ENCODE data around the gene PHAF1.
A peak's percentile ranks its signal among the peaks of the same experiment; 100 is the strongest.

PHAF1 gene

GRCh38 chr16:67164599-67165061, 54.9 kb downstream of the PHAF1 start, which contains the start of gene HSF4:
Gene HSF4, plus strand, starts transcription at chr16:67164745. Its CDS starts 67 bp downstream, at chr16:67164812.
- DNase-seq: no peak

- no peak for DNase-seq
Observed at GRCh38 chr16:67165121-67166078, 55.7 kb downstream of the PHAF1 start.

GRCh38 chr16:67166110-67166547, 56.4 kb downstream of the PHAF1 start:
- DNase-seq: no peak

- DNase-seq: no peak
Observed at GRCh38 chr16:67166598-67167168, 56.9 kb downstream of the PHAF1 start.

- DNase-seq: no peak
Observed at GRCh38 chr16:67167588-67167987, 57.8 kb downstream of the PHAF1 start.

- no peak for DNase-seq
Observed at GRCh38 chr16:67169011-67169451, 59.3 kb downstream of the PHAF1 start.

- peak in 1 of 2 experiments; percentile 21 for DNase-seq
Observed at GRCh38 chr16:67169642-67170167, 60.0 kb downstream of the PHAF1 start.

GRCh38 chr16:67170168-67170948, 60.6 kb downstream of the PHAF1 start, which contains the start of gene NOL3:
Gene NOL3, plus strand, starts transcription at chr16:67170538.
- no peak for DNase-seq

- no peak for DNase-seq
Observed at GRCh38 chr16:67170949-67171649, 61.4 kb downstream of the PHAF1 start.

- no peak for DNase-seq
Observed at GRCh38 chr16:67173323-67173722, 63.6 kb downstream of the PHAF1 start.

- DNase-seq: peak; percentile 54 to 71
Observed at GRCh38 chr16:67173808-67174705, 64.3 kb downstream of the PHAF1 start.

- no peak for DNase-seq
Observed at GRCh38 chr16:67174706-67175231, 65.0 kb downstream of the PHAF1 start.

- DNase-seq: no peak
Observed at GRCh38 chr16:67176662-67177061, 66.9 kb downstream of the PHAF1 start.

- DNase-seq: peak; percentile 37 to 55
Observed at GRCh38 chr16:67177743-67178699, 68.3 kb downstream of the PHAF1 start.

- peak; percentile 44 to 48 for DNase-seq
Observed at GRCh38 chr16:67179421-67180080, 69.8 kb downstream of the PHAF1 start.

- no peak for DNase-seq
Observed at GRCh38 chr16:67180166-67180565, 70.4 kb downstream of the PHAF1 start.

GRCh38 chr16:67181346-67181745, 71.6 kb downstream of the PHAF1 start:
- no peak for DNase-seq

GRCh38 chr16:67182288-67182687, 72.5 kb downstream of the PHAF1 start:
- DNase-seq: no peak

GRCh38 chr16:67183284-67183626, 73.5 kb downstream of the PHAF1 start:
- no peak for DNase-seq

Data from Kasumi-1 (cell line).